Lower leg skin (tissue), 4 donors: Measurements from ENCODE around the gene OPN1MW3. TPM values are rescaled to one million over a fixed set of nuclear protein-coding genes. Genes with fewer than 3 reads are reported as not detected.

Experiments used
- DNase-seq, 2 donors: peaks; one replicate each; pipeline ENCODE4 v3.0.0-alpha.2; 2019; ENCODE audit warnings: low spot score in 2 of 2
- H3K4me3 ChIP-seq: fragments of 200-600 bp; sonication (generic); 2 replicates; pipeline ENCODE4 v1.5.1; 2017; ENCODE audit warnings: mild to moderate bottlenecking, low read depth; ENCODE audit not compliant: poor library complexity, severe bottlenecking
- POLR2A ChIP-seq, 2 donors: fragments of 450-650 bp; IDR thresholded peaks; one replicate each; pipeline ENCODE4 v1.6.1; 2016 to 2017; ENCODE audit warnings: antibody characterized with exemption in 2 of 2, mild to moderate bottlenecking in 1 of 2, moderate library complexity in 1 of 2
- WGBS, 2 donors: methylation state at CpG; one replicate each; pipeline ENCODE4 v1.1.5; 2018; 5-methylcytosine and 5-hydroxymethylcytosine counted together
- intact Hi-C: fragments of 100-400 bp; cut with DNase I; formaldehyde crosslinking; loops from one replicate; pipeline ENCODE4 v1.15.0; 2023; ENCODE audit warnings: low total_unique reads
- total RNA-seq, 4 donors: library from RNA; depleted of rRNA; stranded (reverse); fragments of >200 nt; gene quantifications; one replicate each; pipeline ENCODE4 v1.1.0, GENCODE V29; 2016
- TF ChIP-seq, protein P1 (sequence below), 3 donors: fragments of 450-650 bp; IDR thresholded peaks; one replicate each; pipeline ENCODE4 v1.5.1; 2016; ENCODE audit warnings: antibody characterized with exemption in 3 of 3, mild to moderate bottlenecking in 3 of 3, moderate library complexity in 2 of 3

OPN1MW3 gene
- total RNA-seq, 4 donors from 2014 or later, result not detected

DNA sequence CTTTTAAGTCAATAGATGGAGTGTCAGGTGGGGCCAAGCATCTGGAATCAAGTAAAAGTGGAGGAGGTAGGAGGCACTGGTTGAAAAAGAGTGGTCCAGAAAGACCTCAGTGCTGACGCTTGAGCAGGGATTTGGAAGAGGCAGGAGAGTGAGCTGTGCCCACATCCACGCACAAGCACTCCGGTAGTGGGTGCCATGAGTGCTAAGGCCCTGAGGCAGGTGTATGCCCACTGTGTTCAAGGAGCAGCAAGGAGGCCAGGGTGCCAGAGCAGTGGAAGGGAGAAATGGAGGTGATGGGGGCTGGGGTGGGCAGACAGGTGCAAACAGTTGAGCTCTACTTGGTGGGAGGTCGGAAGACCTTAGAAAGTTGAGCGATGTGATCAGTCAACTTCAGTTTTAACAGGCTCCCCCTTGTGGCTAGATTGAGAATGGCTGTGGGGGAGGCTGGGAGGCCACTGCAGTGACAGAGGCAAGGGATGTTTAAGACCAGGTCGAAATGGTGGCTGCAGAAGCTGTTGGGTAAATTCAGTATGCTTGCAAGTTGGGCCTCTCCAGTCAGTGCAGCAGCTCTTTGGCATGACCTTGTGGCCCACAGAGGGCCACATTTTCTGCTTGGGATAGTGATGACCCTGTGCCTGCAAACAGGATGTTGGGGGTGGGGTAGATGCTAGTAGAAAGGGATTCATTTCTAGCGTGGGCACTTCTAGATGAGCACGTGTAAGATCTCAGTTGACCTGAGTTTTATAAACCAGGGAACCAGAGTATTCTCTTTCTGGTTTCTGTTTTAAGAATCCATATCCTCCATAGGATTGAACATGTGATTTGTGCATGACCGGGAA, 50.9 kb downstream of the OPN1MW3 start:
- intact Hi-C loops, result no loop called here

DNA sequence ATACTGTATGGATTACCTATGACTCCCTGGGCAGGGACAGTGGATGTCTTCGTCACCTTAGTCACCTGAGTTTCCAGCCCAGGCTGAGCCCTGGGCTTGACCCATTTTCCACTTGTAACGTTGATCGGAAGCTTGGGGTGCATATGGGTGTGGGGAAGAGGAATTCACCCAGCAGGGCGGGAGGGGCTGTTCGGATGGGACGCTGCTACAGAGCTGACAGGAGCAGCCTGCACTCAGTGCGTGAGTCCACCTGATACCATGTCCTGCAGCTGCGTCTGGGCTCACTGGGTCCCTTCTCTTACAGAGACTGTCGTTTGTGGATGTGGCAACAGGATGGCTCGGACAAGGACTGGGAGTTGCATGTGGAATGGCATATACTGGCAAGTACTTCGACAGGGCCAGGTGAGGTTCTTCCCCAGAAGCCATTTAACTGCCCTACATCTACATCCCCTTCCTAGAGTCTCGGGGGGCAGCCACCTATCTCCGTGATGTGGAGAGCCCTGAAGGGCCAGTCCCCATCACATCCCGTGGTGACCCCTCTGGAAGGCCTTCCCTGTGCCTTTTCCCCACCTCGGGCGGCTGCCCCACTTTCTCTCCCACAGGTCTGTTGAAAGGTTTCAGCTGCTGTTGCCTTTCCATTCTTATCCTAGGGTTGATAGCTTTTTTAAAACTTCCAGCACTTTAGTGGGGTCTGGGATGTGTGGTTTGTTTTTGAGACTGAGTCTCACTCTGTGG, 51.8 kb downstream of the OPN1MW3 start:
- TF ChIP-seq, protein P1, sequence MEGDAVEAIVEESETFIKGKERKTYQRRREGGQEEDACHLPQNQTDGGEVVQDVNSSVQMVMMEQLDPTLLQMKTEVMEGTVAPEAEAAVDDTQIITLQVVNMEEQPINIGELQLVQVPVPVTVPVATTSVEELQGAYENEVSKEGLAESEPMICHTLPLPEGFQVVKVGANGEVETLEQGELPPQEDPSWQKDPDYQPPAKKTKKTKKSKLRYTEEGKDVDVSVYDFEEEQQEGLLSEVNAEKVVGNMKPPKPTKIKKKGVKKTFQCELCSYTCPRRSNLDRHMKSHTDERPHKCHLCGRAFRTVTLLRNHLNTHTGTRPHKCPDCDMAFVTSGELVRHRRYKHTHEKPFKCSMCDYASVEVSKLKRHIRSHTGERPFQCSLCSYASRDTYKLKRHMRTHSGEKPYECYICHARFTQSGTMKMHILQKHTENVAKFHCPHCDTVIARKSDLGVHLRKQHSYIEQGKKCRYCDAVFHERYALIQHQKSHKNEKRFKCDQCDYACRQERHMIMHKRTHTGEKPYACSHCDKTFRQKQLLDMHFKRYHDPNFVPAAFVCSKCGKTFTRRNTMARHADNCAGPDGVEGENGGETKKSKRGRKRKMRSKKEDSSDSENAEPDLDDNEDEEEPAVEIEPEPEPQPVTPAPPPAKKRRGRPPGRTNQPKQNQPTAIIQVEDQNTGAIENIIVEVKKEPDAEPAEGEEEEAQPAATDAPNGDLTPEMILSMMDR (IDR thresholded peaks at IDR 0.05), result no peak
- TF ChIP-seq POLR2A (IDR thresholded peaks at IDR 0.05), result no peak
- no peak overlapping the region for H3K4me3 ChIP-seq

More for the DNA sequence above, 50.9 kb downstream of the OPN1MW3 start:
- H3K4me3 ChIP-seq, result no peak overlapping the region
- DNase-seq, result peak; percentile 49 to 92
- 51 to 57% methylated on average over 9 of the region's 9 CpGs for WGBS, 2 donors
- TF ChIP-seq POLR2A (IDR thresholded peaks at IDR 0.05), result no peak
- TF ChIP-seq, protein P1 (IDR thresholded peaks at IDR 0.05), result no peak

DNA sequence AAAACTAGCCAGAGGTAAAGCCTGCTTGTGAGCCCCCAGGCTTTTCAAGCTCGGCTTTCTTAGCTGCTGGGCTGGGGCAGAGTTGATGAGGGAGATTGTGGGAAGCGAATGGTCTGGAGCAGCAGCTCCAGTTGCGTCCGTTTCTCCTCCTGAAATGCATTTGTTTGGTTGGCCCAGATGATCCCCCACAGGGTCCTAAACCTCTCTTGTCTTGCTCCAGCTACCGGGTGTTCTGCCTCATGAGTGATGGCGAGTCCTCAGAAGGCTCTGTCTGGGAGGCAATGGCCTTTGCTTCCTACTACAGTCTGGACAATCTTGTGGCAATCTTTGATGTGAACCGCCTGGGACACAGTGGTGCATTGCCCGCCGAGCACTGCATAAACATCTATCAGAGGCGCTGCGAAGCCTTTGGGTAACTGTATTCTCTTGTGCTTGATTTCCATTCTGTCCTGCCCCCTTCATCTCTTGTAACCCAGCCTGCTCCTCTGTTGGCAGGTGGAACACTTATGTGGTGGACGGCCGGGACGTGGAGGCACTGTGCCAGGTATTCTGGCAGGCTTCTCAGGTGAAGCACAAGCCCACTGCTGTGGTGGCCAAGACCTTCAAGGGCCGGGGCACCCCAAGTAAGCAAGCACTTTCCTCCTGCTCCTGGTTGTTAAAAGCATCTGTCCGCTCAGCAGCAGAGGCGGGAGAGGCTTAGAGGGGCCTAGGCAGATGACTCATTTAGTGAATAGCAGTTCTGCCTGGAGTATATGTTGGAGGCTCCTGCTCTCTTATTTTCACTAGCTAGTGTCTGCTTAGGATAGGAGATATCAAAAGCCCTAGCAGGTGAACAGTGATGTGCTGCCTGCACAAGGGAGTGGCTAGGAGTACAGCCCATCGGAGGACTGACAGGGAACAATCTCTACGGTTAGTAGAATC, 53.5 kb downstream of the OPN1MW3 start:
- WGBS, 2 donors, result 83 to 88% methylated on average over 10 to 19 of the region's 19 CpGs
- no peak for TF ChIP-seq POLR2A (IDR thresholded peaks at IDR 0.05)
- TF ChIP-seq, protein P1 (IDR thresholded peaks at IDR 0.05), result no peak
- no peak for DNase-seq
- intact Hi-C loops, result no loop called here
- no peak overlapping the region for H3K4me3 ChIP-seq

More for the DNA sequence above, 51.8 kb downstream of the OPN1MW3 start:
- no peak for DNase-seq
- 78 to 89% methylated on average over 7 to 16 of the region's 16 CpGs for whole genome bisulfite sequencing, 2 donors
- intact Hi-C loops, result no loop called here

DNA sequence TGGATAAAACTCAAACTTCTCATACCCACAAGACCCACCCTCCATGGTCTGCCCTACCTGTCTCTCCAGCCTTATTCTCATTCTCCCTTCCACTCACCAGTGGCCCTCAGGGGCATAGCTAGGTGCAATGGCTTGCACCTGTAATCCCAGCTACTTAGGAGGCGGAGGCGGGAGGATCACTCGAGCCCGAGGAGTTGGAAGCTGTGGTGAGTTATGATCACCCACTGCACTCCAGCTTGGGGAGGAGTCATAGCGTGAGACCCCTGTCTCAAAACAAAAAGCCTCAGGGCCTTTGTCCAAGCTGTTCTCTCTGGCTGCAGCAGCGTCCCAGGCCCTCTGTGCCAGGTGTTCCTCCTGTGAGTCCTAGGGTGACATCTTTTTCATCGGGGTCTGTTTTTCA, 54.7 kb downstream of the OPN1MW3 start:
- H3K4me3 ChIP-seq, result no peak overlapping the region
- TF ChIP-seq POLR2A (IDR thresholded peaks at IDR 0.05), result no peak
- intact Hi-C loops, result no loop called here
- WGBS, 2 donors, result 73 to 83% methylated on average over 7 of the region's 7 CpGs
- no peak for DNase-seq

DNA sequence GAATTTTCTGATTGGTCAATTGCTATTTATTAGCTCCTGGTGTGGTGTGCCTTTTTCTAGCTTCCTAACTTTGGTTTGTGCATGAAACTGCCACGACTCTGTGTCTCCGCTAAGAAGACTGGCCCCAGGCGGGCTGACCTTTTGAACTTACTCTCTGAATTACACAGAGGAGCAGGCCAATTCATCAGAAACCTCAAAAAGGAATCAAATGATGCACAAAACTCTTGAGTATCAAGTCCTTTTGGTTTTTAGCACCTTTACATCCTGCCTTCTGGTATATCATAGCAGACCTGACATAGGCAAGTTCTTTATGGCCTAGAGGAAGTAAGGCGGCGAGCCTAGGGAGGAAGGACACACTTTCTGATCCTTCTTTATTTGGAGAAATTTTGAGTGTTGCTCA, 55.8 kb downstream of the OPN1MW3 start:
- DNase-seq, result no peak
- WGBS, 2 donors, result 69 to 82% methylated on average over 5 of the region's 5 CpGs
- intact Hi-C loops, result no loop called here
- TF ChIP-seq, protein P1 (IDR thresholded peaks at IDR 0.05), result no peak
- no peak for TF ChIP-seq POLR2A (IDR thresholded peaks at IDR 0.05)
- H3K4me3 ChIP-seq, result no peak overlapping the region
